HG03469 (cell line): Measurements from ENCODE around the gene GAB3.

Experiments
- ATAC-seq: cut with Tn5 transposase; IDR thresholded peaks from one replicate; pipeline ENCODE4 v1.9.1; 2021; ENCODE audit warnings: mild to moderate bottlenecking, moderate library complexity, moderate number of reproducible peaks; ENCODE audit not compliant: unreplicated experiment

The GAB3 gene, protein sequence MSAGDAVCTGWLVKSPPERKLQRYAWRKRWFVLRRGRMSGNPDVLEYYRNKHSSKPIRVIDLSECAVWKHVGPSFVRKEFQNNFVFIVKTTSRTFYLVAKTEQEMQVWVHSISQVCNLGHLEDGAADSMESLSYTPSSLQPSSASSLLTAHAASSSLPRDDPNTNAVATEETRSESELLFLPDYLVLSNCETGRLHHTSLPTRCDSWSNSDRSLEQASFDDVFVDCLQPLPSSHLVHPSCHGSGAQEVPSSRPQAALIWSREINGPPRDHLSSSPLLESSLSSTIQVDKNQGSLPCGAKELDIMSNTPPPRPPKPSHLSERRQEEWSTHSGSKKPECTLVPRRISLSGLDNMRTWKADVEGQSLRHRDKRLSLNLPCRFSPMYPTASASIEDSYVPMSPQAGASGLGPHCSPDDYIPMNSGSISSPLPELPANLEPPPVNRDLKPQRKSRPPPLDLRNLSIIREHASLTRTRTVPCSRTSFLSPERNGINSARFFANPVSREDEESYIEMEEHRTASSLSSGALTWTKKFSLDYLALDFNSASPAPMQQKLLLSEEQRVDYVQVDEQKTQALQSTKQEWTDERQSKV

DNA sequence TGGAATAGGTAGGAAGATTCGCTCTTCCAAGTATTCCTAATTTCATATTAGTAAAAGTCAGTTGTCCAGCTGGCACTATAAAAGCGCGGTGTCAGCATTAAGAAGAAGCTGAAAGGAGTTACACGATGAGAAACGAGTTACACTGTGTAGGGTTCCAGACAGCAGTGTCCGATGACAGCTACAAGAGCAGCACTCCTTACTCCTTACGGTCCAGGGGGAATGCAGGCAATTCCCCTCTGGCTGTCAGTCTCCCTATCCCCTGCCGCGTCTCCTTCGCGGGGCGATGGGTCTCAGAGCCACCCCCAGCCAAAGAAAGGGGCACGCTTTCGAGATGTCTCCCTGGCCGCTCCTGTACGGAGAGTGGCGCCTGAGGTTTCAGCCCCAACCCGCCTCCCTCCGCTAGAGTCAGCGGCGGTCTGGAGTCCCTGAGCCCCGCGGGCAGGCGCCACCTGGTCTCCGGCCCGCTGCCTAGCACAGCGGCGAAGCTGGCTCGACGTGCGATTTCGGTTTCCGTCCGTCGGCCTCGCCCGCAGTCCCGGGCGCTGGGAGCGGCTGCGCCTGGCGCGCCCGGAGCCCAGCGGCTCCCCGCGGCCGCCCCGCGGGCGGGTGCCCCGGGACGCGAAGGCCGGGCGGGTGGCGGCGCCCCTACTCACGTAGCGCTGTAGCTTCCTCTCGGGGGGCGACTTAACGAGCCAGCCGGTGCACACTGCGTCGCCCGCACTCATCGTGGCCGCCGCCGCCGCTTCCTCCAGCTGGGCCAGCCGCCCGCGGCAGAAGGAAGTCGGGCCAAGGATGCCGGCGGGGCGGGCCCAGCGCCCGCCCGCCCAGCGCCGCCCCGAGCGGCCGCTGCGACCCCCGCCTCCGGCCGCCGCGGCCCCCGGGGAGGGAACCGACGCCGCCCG lies at the start of gene GAB3:
GAB3 (minus strand) TSS at position 777 of the 902 bp plus-strand sequence; CDS start at position 725, 52 bp downstream.
- no peak for ATAC-seq

DNA sequence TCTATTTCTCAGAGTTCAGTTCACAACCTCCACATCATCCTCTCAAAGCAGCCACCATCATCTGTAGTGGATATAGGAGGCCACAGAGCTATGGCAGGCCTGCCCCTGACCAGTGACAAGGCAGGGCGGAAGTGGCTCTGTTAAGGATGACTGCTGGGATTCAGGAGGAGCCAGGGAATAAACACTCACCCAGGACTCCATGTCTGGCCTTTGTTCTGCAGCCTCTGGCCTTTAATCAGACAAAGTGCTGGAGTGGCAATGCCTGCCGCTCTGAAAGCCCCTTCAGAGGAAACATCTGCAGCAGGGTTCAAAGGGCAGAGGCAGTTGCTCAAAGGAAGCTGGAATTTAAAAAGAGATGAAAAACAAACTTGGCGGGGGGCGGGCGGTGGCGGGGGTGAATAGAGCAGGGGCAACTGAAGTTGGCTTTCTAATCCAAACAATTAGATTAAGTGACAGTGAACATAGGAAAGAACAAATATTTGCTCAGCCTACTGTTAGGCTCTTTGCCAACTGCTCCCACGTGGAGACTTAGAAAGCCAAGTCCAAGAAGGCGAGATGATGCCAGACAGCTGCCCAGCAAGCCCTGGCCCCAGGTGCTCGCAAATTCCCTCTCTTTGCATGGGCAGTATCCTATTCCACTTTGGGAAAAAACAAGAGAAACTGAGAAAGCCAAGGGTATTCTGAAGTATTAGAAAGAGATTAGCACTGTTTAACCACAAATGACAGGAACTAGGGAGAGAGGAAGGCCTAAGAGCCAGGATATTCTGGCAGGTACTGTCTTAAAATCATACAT lies 48.9 kb upstream of the GAB3 start:
- ATAC-seq = no peak

DNA sequence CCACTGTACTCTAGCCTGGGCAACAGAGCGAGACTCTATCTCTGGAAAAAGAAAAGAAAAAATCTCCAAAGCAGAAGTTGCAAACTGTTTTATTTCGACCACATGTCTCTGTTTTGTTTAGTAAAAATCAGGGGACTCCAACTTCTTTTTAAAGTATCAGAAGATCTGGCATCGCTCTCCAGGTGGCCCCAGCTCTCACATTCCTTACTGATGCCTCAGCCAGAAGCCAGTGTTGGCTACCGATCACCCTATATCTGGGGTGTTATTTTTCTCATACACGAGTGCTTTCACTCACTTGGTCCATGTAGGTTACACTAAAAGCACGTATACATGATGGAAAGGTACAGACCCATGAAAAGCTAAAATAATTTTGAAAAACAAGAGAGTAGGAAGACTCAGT lies 46.1 kb upstream of the GAB3 start:
- no peak for ATAC-seq

DNA sequence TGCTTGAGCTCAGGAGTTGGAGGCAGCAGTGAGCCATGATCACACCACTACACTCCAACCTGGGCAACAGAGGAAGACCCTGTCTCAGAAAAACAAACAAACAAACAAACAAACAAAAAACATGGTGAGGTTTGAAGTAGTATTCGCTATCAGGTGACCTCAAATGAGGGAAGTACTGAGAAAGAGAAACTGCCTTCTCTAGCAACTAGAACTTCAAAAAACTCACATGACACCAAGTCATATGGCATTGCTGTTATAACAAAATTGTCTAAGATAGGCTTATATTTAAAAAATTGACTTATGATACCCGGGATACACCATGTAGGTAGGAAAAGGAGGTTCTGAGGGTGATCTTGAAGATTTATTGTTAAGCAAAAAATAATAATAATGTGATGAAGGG lies 44.1 kb upstream of the GAB3 start:
- ATAC-seq = no peak

DNA sequence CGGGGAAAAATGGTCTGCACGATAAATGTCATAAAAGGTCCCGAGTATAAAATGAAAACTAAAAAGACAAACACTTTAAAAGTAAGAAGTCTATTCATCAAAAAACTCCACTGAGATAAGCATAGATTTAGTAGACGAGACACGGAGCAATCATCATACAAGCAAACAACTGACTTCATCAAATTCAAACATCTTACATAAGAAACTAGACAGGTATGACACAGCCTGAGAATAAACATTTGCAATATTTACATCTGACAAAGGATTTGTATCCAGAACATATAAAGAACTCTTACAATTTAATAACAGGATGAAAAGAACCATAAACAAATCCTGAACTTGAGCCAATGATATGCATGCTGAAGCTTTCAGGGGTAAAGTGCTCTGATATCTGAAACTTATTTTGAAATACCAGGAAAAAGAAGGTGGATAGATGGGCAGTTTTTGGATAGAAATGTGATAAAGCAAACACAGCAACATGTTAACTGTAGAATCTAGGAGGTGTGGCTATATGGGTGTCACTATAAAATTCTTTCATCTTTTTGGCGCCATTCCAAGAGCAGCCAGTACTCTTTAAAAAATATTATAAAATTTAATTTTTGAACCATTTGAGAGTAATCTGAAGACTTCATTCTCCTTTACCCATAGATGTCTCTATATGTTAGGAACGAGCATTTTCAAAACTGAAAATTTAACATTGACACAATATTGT lies 42.4 kb upstream of the GAB3 start:
- no peak for ATAC-seq

DNA sequence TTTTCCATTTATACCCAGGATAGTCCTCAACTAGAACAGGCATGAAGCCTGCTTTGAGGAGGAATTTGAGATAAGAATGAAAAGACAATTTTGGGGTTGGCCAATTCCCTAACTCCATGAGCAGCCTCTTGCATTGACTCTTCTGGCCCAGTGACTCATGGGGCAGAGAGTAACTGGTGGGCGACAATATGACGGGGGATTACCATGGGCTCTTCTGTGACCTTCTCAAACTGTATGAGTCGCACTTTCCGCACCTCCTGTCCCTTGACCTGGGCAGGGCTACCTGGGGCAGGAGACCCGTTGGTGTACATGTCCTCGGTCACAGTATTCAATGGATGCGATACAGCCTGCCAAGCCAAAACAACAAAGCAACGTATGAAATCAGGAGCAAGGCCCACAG lies 41.1 kb upstream of the GAB3 start:
- ATAC-seq = no peak

DNA sequence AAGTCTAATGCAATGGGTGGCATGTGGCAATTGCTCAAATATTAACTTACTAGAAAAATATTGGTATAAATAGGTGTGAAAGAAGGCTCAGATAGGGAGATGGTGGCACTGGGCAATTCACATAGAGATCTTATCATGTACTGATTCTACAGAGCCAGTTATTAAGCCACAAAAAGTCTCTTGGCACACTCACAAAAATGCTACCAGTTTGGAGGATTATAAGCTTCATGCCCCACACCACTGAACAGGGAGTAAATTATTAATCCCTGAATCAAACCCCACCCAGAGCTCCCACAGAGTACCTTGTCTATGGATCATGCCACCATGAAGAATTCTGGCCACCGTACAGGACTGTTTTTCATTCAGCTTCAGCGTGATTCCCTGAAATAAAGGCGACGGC lies 40.6 kb upstream of the GAB3 start:
- ATAC-seq = no peak

DNA sequence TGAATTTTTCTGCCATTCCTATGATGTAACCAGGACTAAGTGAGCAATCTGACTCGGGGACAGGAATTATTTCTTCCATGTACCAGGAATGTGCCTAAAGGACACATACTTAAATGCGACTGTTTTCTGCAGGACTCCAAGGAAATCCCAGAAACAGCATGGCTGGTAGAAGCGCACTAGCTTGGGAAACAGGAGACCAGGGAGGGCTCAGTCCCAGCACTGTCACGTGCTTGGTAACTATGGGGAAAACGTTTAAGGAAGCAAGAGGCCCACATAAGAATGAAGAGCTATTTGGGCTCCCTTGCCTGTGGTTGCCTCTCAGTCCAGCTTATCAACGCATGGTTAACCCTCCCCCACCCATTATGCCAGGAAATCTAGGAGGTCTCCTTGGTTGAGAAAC lies 34.8 kb upstream of the GAB3 start:
- ATAC-seq = no peak

DNA sequence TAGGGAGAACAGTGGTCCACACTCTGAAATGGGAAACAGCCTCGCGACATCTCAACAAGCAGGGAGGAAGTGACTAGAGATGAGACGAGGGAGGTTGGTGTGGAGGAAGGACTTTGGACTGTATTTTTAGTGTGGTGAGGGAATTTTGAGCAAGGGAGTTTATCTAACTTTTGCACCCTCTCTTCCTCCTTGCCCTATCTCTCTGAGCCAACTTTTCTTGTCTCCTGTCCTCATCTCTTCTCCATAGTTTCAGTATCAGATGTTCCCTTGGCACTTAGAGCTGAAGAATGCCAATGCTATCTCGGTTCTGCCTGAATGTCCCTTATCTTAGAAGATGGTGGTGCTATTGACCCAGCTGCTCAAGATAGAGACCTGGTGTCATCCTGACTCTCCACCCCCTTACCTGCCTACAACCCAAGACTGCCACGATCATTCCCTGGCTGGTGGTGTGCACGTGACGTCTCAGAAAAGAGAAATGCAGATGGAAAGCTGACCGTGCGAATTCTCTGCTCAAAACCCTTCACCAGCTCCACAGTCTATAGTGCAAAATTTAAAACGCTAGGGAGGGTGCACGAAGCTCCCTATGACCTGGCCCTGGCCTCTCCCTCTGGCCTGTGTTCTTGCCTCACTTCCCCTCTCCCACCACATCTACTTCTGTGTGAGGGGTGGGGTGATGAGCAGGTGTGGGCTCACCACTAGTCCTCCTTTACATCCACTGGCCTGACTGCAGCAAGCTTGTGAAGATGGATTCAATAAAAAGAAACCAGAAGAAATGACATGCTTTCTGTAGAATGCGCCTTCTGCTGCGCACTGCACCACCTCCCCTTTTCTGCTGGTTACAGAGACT lies 33.5 kb upstream of the GAB3 start:
- ATAC-seq = no peak

DNA sequence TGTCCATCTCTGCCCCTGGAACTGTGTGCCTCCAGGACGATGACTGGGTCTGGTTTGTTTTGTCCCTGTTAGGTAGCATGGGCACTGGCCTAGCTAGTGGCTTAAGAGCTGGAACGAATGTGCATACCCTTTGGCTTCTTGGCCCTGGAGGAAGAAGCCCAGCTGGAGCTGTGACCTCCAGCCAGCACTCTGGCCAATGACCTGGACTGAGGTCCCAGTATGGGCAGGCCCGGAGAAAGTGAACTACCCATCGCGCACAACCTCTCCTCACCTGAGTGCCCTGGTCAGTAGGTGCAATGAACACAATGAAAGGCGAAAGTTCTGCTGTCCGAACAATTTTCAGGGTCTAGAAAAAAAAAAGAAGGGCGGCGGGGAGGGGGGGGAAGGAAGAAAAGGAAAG lies 30.1 kb upstream of the GAB3 start:
- no peak for ATAC-seq

DNA sequence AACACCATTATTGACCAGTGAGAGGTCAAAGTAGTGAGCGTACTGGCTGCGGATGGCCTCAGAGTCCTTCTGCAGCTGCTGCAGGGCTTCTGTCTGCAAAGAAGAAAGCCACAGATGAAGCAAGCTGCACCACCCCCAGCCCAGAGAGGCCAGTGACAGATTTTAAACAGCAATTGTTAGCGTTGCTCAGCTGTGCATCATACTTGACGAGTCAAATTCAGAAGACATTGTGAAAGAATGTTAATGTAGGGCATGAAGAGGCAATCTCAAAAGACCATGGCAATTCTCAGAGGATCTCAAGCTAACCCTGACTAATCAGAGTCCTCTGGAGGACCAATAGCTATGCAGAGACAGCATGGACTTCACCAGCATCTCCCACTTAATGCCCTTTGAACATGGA lies 28.4 kb upstream of the GAB3 start:
- ATAC-seq = no peak

DNA sequence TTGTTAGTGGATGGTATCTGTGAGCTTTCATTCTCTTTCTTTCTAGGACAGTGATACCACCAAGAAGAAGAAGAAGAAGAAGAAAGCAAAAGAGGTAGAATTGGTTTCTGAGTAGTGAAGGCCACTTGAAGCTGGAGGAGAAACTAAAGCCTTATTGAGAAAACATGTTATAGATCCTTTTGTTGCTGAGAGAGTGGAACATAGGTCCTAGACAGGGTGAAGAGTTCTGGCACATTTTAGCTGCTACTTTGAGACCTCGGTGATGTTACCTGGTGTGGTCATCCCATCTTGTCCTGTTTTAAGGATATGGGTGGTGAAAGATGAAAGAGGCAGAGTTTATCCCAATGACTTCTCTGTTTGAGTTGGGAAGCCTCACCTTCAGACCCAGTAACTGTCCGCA lies 25.9 kb upstream of the GAB3 start:
- ATAC-seq = no peak

DNA sequence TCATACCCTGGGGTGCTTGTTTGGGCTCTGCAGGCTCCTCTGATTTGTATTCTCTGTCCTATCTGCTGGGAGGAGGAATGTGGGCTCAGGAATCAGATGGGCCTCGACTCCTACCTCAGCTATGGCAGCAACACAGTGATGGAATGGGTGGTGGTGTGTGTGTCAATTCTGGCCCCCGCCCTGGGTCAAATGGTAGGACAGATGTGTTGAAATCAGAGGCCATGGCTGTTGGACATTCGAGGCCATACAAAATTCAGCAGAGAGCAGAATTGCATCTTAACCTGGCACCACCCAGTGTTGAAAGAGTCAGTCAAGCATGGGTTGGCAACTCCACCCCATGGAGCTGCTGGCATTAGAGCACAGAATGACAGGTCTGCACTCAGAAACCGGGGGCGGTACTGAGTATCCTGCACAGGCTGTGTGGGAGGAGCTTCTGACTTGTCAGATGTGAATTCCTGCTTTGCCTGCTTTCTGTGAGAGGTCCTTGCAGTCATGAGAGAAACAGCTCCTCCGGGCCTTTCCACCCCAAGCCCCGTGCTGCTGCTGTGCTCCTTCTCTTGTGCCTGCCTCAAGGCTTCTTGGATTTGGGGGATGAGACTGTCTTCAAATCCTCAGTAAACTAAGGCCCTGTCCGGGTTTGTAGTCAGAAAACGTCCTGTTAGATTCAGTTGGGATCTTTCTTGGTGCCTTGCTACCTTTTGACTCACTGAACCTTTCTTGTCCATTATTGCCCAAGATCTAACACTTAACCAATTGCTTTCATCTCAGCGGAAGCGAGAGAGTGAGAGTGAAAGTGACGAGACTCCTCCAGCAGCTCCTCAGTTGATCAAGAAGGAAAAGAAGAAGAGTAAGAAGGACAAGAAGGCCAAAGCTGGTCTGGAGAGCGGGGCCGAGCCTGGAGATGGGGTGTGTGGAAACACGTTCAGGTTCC lies 24.8 kb upstream of the GAB3 start:
- ATAC-seq = no peak

DNA sequence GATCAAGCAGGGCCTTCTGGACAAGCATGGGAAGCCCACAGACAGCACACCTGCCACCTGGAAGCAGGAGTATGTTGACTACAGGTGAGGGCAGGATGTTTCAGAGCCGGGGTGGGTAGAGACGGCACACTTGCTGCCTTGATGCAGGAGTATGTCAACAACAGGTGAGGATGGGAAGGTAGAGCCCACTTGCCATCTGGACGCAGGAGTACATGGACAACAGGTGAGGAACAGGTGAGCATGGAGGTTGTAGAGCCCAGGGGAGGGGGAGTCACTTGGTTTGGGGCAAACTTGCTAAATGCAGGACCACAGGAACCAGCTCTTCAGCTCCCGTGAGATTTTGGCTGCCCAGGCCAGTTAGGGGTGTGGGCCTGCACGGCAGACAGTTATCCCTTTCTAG lies 23.7 kb upstream of the GAB3 start:
- ATAC-seq = no peak

DNA sequence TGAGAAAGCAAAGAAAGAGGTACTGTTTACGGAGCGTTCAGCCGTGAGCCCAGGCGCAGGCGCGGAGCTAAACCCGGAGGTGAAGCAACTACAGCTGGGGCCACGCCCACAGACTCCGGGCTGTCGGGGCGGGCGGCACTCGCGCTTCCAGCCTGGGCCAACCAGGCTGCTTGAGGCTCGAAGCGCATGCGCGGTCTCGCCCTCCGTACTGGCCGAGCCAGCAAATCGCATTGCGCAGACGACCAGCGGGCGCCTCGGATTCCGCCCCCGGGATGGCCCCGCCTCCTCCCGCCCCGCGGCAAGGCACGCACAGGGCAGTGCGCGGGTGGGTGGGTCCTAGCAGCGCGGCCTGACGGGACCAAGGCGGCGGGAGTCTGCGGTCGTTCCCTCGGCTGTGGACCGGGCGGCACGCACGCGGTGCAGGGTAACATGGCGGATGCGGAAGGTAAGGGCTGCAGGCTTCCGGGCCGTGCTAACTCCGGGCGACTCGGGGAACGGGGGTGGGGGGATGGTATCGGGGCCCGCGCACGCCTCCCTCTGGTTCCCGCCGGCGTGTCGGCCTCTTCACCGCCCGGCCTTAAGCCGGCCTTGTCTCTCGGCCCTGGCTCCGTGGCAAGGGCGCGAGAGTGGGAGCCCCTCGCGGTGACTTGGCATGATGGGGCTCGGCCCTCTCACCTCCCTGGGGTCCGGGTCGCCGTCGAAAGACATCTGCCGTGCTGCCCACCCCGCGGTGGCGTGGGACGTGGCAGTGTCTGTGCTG lies 11.8 kb upstream of the GAB3 start, which contains the start of gene DKC1:
DKC1 (plus strand) TSS at position 328 of the 760 bp plus-strand sequence; CDS start at position 430, 102 bp downstream.
- ATAC-seq = peak; percentile 91

DNA sequence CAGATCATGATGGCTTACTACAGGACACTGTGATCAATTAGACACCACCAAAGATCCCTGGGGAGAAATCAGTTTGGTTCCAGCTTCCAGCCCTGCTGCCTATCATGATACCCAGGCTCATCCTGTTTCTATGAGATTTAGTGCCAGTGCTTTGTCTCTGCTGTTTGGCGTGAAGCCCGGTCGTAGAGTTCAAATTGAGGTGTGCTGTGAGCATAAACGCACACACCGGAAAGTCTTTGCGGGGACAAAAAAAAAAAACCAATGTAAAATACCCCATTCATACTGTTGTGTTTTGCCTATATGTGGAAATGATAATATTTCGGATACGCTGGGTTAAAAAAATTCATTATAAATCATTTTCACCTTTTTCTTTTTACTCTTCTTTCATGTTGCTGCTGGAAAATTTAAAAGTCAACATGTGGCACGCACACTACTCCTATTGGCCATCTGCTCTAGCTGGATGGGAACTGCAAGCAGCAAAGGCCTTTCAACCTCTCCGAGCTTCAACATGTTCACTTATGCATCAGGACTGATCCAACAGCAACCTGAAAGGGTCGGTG lies 11.2 kb upstream of the GAB3 start:
- ATAC-seq = no peak

DNA sequence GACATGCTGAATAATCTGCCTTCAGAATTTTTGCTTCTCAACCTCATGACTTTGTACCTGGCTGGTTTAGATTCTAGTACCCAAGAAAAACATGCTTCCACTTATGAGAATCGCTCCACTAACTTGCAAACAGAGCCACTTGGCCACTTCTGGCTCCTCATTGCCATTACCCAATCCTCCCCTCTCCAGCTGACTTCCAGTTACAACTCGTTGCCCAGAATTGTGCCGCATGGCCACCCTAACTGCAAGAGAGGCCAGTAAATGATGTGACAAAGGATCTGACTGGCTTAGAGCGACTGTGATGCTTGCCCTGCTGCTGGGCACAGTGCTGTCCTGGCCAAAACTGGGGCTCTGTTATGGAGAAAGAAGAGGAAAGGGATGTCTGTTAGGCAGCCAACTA lies 7.8 kb upstream of the GAB3 start:
- no peak for ATAC-seq
